ENCODE data around the gene EML4. TPM values are rescaled to one million over a fixed set of nuclear protein-coding genes. Genes with fewer than 3 reads are reported as not detected.

The EML4 gene
- total and polyA plus RNA-seq, 2 of the 13 experiments (the other 11 are each of a cell fraction or from before 2014, with no cell fraction given): 243 to 476 TPM

GRCh38 chr2:42250925-42251324 lies 81.8 kb downstream of the EML4 start:
- H3K27me3 ChIP-seq (ENCODE audit: control insufficient read depth in 1 of 2, insufficient read depth in 2 of 2, low read length in 2 of 2): no peaks in the 10 kb centered on the region
- peak; percentile 40 for ATAC-seq
- TF ChIP-seq EP300 (IDR thresholded peaks at IDR 0.05; ENCODE audit: low read depth in 2 of 2, low read length in 2 of 2) (no peak), EP300 (CRISPR knock-in tag; IDR thresholded peaks at IDR 0.05; ENCODE audit: borderline replicate concordance) (no peak), ZNF841 (CRISPR knock-in tag; IDR thresholded peaks at IDR 0.05; ENCODE audit: borderline replicate concordance) (no peak), MLX (CRISPR knock-in tag; IDR thresholded peaks at IDR 0.05) (no peak), ZNF674 (CRISPR knock-in tag; IDR thresholded peaks at IDR 0.05; ENCODE audit: low read depth) (no peak), MED1 (CRISPR knock-in tag; IDR thresholded peaks at IDR 0.05) (0 out of 2 replicates have a peak, but pooled peaks have one; percentile 11), ARNT2 (CRISPR knock-in tag; IDR thresholded peaks at IDR 0.05; ENCODE audit: low read depth) (no peak), ZBTB20 (CRISPR knock-in tag; IDR thresholded peaks at IDR 0.05; ENCODE audit: borderline replicate concordance, low read depth) (0 out of 2 replicates have a peak, but pooled peaks have one; percentile 22), GPBP1L1 (CRISPR knock-in tag; IDR thresholded peaks at IDR 0.05) (no peak), SUZ12 (IDR thresholded peaks at IDR 0.05; ENCODE audit: low read depth, low read length) (no peak), ZFP82 (CRISPR knock-in tag; IDR thresholded peaks at IDR 0.05; ENCODE audit: borderline replicate concordance) (no peak), ZNF567 (CRISPR knock-in tag; IDR thresholded peaks at IDR 0.05; ENCODE audit: borderline replicate concordance) (no peak), POLR2AphosphoS5 (IDR thresholded peaks at IDR 0.05; ENCODE audit: low read depth, low read length) (0 out of 2 replicates have a peak, but pooled peaks have one; percentile 11)
- TF ChIP-seq, protein P1, sequence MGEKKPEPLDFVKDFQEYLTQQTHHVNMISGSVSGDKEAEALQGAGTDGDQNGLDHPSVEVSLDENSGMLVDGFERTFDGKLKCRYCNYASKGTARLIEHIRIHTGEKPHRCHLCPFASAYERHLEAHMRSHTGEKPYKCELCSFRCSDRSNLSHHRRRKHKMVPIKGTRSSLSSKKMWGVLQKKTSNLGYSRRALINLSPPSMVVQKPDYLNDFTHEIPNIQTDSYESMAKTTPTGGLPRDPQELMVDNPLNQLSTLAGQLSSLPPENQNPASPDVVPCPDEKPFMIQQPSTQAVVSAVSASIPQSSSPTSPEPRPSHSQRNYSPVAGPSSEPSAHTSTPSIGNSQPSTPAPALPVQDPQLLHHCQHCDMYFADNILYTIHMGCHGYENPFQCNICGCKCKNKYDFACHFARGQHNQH (CRISPR knock-in tag; IDR thresholded peaks at IDR 0.05): no peak
- TF ChIP-seq, protein P2, sequence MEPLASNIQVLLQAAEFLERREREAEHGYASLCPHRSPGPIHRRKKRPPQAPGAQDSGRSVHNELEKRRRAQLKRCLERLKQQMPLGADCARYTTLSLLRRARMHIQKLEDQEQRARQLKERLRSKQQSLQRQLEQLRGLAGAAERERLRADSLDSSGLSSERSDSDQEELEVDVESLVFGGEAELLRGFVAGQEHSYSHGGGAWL (CRISPR knock-in tag; IDR thresholded peaks at IDR 0.05): no peak
- no peak for DNase-seq (ENCODE audit: low spot score)
- POLR2A ChIA-PET: no interaction called here
- H3K4me2 ChIP-seq (ENCODE audit: low read depth, low read length): no peak overlapping the region
- in situ Hi-C loops (cut with HindIII; ENCODE audit: extremely low pct_ligation_motif_present, low pct_unique_long_range_greater_than_20kb) (no loop called here), intact Hi-C loops (cut with micrococcal nuclease; ENCODE audit: unreplicated experiment) (no loop called here)
- no peak overlapping the region for H3K27ac ChIP-seq (ENCODE audit: extremely low read length, insufficient read depth, low read length)
- H4K20me1 ChIP-seq (ENCODE audit: insufficient read depth, low read length): peaks cover 100% of the 10 kb centered on the region
- H3K79me2 ChIP-seq (ENCODE audit: insufficient read depth, low read length): peaks cover 100% of the 10 kb centered on the region
- H3K9ac ChIP-seq (ENCODE audit: insufficient read depth, low read depth, low read length): no peak overlapping the region
- no peak overlapping the region for H3K4me3 ChIP-seq (replicated peaks in 1 of 3; ENCODE audit: insufficient read depth in 1 of 3, low read depth in 2 of 3, low read length in 3 of 3)
- no peak overlapping the region for H2AFZ ChIP-seq (ENCODE audit: low read length)
- H3K4me1 ChIP-seq (ENCODE audit: insufficient read depth, low read length): peaks cover 27% of the 10 kb centered on the region
- WGBS (ENCODE audit: low lambda C conversion rate): 99% methylated on average over 2 of the region's 2 CpGs
- H3K36me3 ChIP-seq (replicated peaks in 1 of 2; ENCODE audit: control insufficient read depth in 1 of 2, insufficient read depth in 2 of 2, low read length in 2 of 2): peaks cover 39 to 88% of the 10 kb centered on the region in 2 experiments
- CTCF ChIA-PET (ENCODE audit: low intra/inter-chr PET ratio, low total read pairs): no interaction called here
- no peak for FAIRE-seq
- no TSS peak for BruUV-seq (replicated peaks)
- no peaks in the 10 kb centered on the region for H3K9me3 ChIP-seq (ENCODE audit: low read length)

All from HepG2 (cell line).